SH-SY5Y (cell line): ENCODE measurements around the gene BLOC1S6.

Experiments used
- GATA2 ChIP-seq: IDR thresholded peaks from 2 replicates; pipeline ENCODE4 v1.6.1; 2011; ENCODE audit warnings: mild to moderate bottlenecking, low read depth, low read length
- GATA3 ChIP-seq: IDR thresholded peaks from 2 replicates; pipeline ENCODE4 v1.6.1; 2011; ENCODE audit warnings: low read depth, mild to moderate bottlenecking, low read length, moderate library complexity

BLOC1S6 gene

GRCh38 chr15:45587095-45587862 lies at the start of gene BLOC1S6:
Gene BLOC1S6, plus strand, starts transcription at chr15:45587379. Its CDS starts 65 bp downstream, at chr15:45587444.
- no peak; the same call in 1 of the 2 replicates for TF ChIP-seq GATA2
- TF ChIP-seq GATA3, result no peak

- TF ChIP-seq GATA2 (no peak), GATA3 (no peak)
Measured at GRCh38 chr15:45539680-45540079, 47.5 kb upstream of the BLOC1S6 start.

DNA sequence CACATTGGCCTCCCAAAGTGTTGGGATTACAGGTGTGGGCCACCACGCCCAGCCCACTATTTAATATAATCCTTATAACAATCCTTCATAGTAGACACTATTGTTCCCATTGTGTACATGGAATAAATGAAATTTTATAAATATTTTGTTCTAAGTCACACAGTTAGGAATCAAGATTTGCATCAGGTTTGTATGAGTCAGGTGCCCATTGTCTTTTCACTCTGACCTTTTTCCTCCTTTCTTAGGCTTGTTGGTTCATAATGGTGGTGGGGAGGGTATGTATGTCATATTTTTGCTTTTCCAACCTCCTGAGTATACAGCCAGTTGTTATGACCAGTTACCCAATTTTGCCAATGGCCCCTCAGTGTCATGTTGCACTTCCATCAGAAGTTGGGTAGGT lies 46.6 kb upstream of the BLOC1S6 start:
- TF ChIP-seq GATA2, result no peak
- no peak for TF ChIP-seq GATA3

GRCh38 chr15:45543051-45543450 lies 44.1 kb upstream of the BLOC1S6 start:
- TF ChIP-seq GATA2, result no peak
- TF ChIP-seq GATA3, result no peak

DNA sequence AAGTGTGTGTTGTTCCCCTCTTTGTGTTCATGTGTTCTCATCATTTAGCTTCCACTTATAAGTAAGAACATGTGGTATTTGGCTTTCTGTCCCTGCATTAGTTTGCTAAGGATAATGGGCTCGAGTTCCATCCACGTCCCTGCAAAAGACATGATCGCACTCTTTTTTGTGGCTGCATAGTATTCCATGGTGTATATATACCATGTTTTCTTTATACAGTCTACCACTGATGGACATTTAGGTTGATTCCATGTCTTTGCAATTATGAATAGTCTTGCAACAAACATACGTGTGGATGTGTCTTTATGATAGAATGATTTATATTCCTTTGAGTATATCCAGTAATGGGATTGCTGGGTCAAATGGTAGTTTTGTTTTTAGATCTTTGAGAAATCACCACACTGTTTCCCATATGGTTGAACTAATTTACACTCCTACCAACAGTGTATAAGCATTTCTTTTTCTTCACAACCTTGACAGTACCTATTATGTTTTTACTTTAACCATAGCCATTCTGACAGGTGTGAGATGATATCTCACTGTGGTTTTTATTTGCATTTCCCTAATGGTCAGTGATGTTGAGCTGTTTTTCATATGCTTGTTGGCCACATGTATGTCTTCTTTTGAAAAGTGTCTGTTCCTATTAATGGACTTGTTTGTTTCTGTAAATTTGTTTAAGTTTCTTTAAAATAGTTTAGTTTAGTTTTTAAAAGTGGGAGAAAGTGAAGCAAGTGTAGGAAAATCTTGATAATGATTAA lies 42.7 kb upstream of the BLOC1S6 start:
- TF ChIP-seq GATA2, result no peak
- TF ChIP-seq GATA3, result no peak

GRCh38 chr15:45546789-45547188 lies 40.4 kb upstream of the BLOC1S6 start:
- TF ChIP-seq GATA3 (no peak), GATA2 (no peak)

DNA sequence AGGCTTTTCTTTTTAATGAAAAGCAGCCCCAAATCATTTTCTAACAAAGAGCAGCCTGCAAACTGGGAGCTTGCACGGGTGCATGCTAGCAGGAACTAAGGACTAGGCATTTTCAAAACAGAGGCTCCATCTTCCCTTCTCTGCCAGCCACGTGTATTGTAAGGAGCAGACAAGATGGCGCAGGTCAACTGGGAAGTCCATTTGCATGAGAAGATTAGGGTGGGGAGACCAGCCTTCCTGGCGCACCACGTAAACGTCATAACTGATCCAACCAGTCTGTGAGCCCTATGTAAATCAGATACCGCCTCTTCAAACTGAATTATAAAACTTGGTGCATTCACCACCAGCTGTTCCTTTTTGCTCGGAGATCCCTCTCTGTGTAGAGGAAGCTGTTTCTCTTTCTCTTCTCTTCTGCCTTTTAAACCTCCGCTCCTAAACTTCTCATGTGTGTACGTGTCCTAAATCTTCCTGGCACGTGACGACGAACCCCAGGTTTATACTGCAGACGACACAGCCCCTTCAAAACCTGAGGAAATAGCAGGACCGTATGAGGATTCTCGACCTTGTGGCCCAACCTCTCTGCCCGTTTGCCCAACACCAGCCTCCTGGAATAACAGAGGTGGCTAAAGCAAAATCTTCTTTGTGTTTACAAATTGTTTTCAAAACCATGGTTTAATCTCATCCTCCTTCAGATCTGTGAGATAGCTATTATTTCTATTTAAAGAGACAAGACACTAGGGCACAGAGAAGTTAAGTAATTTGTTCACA lies 38.2 kb upstream of the BLOC1S6 start:
- TF ChIP-seq GATA3 (no peak), GATA2 (no peak)

DNA sequence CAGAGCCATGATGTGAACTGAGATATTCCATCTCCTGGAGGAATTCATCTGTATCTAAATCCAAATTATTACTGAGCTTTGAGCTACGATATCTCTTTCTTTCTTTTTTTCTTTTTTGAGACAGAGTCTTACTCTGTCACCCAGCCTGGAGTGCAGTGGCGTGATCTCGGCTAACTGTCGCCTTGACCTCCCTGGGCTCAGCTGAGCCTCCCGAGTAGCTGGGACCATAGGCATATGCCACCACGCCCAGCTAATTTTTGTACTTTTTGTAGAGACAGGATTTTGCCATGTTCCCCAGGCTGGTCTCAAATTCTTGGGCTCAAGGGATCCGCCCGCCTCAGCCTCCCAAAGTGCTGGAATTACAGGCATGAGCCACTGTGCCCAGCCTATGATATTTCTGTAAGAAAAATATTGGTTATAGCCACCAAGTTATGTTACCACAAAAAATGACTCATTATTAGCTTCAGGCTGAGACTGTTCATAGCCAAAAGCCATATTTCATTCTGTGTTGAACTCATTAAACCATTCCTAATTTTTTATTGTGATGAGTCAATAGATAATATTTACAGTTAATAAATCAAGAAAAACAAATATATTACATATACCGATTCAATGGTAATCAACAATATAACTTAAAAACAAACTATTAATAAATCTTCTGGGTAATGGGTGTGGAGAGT lies 37.5 kb upstream of the BLOC1S6 start:
- TF ChIP-seq GATA3 (no peak), GATA2 (no peak)

- TF ChIP-seq GATA2, result no peak
- no peak for TF ChIP-seq GATA3
Measured at GRCh38 chr15:45550436-45550835, 36.7 kb upstream of the BLOC1S6 start.

GRCh38 chr15:45551676-45552075 lies 35.5 kb upstream of the BLOC1S6 start:
- TF ChIP-seq GATA2 (no peak), GATA3 (no peak)

- no peak for TF ChIP-seq GATA3
Measured at GRCh38 chr15:45555934-45556608, 31.1 kb upstream of the BLOC1S6 start.

DNA sequence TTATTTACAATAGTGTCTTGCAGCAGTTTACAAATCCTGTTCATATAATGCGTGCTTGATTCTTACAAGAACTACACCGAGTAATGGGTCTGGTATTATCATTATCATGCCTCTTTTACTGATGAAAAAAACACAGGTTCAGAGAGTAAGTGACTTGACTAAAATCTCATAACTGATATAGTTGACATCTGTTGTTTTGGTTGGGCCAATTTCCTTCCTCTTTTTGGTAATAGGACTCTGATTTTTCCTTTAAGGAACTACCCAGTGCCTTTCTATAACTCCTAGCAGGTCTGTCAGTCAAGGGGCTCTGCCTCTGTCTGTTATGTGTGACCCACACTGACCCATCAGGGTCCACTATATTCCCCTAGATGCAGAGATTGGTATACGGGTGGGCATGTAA lies 14.6 kb upstream of the BLOC1S6 start:
- TF ChIP-seq GATA3 (no peak), GATA2 (no peak)

GRCh38 chr15:45573961-45574629 lies 13.1 kb upstream of the BLOC1S6 start:
- TF ChIP-seq GATA3 (no peak), GATA2 (no peak)
